Gastrocnemius medialis (tissue), 4 donors: ENCODE measurements around the gene USP34.

Source experiments
- POLR2A ChIP-seq, 2 donors: fragments of 450-650 bp; IDR thresholded peaks; one replicate each; pipeline ENCODE4 v1.6.1; 2017; ENCODE audit warnings: antibody characterized with exemption in 2 of 2, mild to moderate bottlenecking in 2 of 2, moderate library complexity in 2 of 2
- TF ChIP-seq, protein P1 (sequence below), 5 experiments: fragments of 450-650 bp in 3 of 5; fragments of 200-600 bp in 2 of 5; sonication (generic) in 2 of 5; IDR thresholded peaks in 4 of 5; conservative IDR thresholded peaks in 1 of 5; 1 replicate in 4 of 5; 2 replicates in 1 of 5; pipeline ENCODE4 v1.5.1; 2016 to 2019; ENCODE audit warnings: antibody characterized with exemption in 5 of 5, mild to moderate bottlenecking in 3 of 5, moderate library complexity in 3 of 5

DNA sequence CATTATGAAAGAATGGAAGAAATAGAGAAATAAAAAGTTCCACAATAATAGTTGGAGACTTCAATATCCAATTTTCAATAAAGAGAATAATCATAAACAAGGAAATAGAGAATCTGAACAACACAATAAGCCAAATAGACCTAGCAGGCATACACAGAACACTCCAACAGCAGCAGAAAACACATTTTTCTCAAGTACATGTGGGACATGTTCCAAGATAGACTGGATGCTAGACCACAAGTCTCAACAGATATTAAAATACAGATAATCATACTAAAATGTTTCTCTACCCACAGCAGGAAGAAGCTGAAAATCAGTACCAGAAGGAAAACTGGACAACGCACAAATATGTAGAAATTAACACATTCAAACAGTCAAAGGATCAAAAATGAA, 113.9 kb downstream of the USP34 start:
- TF ChIP-seq, protein P1, sequence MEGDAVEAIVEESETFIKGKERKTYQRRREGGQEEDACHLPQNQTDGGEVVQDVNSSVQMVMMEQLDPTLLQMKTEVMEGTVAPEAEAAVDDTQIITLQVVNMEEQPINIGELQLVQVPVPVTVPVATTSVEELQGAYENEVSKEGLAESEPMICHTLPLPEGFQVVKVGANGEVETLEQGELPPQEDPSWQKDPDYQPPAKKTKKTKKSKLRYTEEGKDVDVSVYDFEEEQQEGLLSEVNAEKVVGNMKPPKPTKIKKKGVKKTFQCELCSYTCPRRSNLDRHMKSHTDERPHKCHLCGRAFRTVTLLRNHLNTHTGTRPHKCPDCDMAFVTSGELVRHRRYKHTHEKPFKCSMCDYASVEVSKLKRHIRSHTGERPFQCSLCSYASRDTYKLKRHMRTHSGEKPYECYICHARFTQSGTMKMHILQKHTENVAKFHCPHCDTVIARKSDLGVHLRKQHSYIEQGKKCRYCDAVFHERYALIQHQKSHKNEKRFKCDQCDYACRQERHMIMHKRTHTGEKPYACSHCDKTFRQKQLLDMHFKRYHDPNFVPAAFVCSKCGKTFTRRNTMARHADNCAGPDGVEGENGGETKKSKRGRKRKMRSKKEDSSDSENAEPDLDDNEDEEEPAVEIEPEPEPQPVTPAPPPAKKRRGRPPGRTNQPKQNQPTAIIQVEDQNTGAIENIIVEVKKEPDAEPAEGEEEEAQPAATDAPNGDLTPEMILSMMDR (IDR thresholded peaks at IDR 0.05 in 4 of 5, conservative IDR thresholded peaks at IDR 0.05 in 1 of 5): no peak
- TF ChIP-seq POLR2A (IDR thresholded peaks at IDR 0.05): no peak
